HUES6 (cell line): ENCODE results near the gene KRTAP2-3.
"Not testable (repeated sequence)": the region's sequence is repeated elsewhere in the genome, so short reads cannot be mapped to it uniquely, and the experiment has no call there.

Source experiments
- H3K27ac ChIP-seq: 2 replicates; pipeline ENCODE4 v1.7.0; 2013; ENCODE audit warnings: low read depth, mild to moderate bottlenecking, low read length, inconsistent platforms
- H3K27me3 ChIP-seq: 2 replicates; pipeline ENCODE4 v1.6.1; 2013; ENCODE audit warnings: low read length; ENCODE audit not compliant: control insufficient read depth, insufficient read depth
- H3K36me3 ChIP-seq: 2 replicates; pipeline ENCODE4 v1.6.1; 2013; ENCODE audit warnings: low read length; ENCODE audit not compliant: control insufficient read depth, insufficient read depth
- H3K4me1 ChIP-seq: 2 replicates; pipeline ENCODE4 v1.6.1; 2013; ENCODE audit warnings: low read length; ENCODE audit not compliant: control insufficient read depth, insufficient read depth
- H3K4me3 ChIP-seq: 2 replicates; pipeline ENCODE4 v1.5.1; 2013; ENCODE audit warnings: low read depth, low read length
- H3K9ac ChIP-seq: one replicate; pipeline ENCODE4 v1.6.1; 2013; ENCODE audit warnings: mild to moderate bottlenecking, low read length
- H3K9me3 ChIP-seq: 2 replicates; pipeline ENCODE4 v1.6.1; 2013; ENCODE audit warnings: low read depth, low read length; ENCODE audit not compliant: control insufficient read depth, insufficient read depth

KRTAP2-3 gene

GRCh38 chr17:41096055-41096454, 36.1 kb upstream of the KRTAP2-3 start:
- Histone ChIP-seq H3K27ac (no peak overlapping the region), H3K27me3 (no peaks in the 10 kb centered on the region)

GRCh38 chr17:41088760-41089352, 28.9 kb upstream of the KRTAP2-3 start:
- not testable (repeated sequence) for H3K27ac ChIP-seq, H3K27me3 ChIP-seq, H3K9me3 ChIP-seq, H3K4me1 ChIP-seq, H3K9ac ChIP-seq, H3K36me3 ChIP-seq, H3K4me3 ChIP-seq

More at GRCh38 chr17:41096055-41096454, 36.1 kb upstream of the KRTAP2-3 start:
- Histone ChIP-seq H3K4me1 (no peaks in the 10 kb centered on the region), H3K9me3 (peaks cover 11% of the 10 kb centered on the region), H3K4me3 (no peak overlapping the region), H3K9ac (no peak overlapping the region), H3K36me3 (no peaks in the 10 kb centered on the region)

- H3K9ac ChIP-seq, result not testable (repeated sequence)
Measured at GRCh38 chr17:41084100-41084856, 24.4 kb upstream of the KRTAP2-3 start, which contains the start of gene KRTAP4-7. Gene KRTAP4-7 (plus strand): TSS chr17:41084150. CDS start chr17:41084207, 57 bp downstream.

GRCh38 chr17:41083427-41083826, 23.5 kb upstream of the KRTAP2-3 start:
- not testable (repeated sequence) for H3K4me1 ChIP-seq, H3K27me3 ChIP-seq, H3K9me3 ChIP-seq, H3K4me3 ChIP-seq, H3K36me3 ChIP-seq, H3K9ac ChIP-seq, H3K27ac ChIP-seq

More at GRCh38 chr17:41084100-41084856, 24.4 kb upstream of the KRTAP2-3 start, which contains the start of gene KRTAP4-7:
- H3K27me3 ChIP-seq, H3K27ac ChIP-seq, H3K9me3 ChIP-seq, H3K4me1 ChIP-seq, H3K36me3 ChIP-seq, H3K4me3 ChIP-seq: not testable (repeated sequence)

GRCh38 chr17:41082626-41083025, 22.7 kb upstream of the KRTAP2-3 start:
- H3K27me3 ChIP-seq, result no peaks in the 10 kb centered on the region
- no peak overlapping the region for H3K27ac ChIP-seq
- H3K9ac ChIP-seq, result no peak overlapping the region
- no peaks in the 10 kb centered on the region for H3K9me3 ChIP-seq
- H3K4me3 ChIP-seq, result no peak overlapping the region
- H3K4me1 ChIP-seq, result no peaks in the 10 kb centered on the region
- H3K36me3 ChIP-seq, result no peaks in the 10 kb centered on the region

- Histone ChIP-seq H3K4me1 (no peaks in the 10 kb centered on the region), H3K27me3 (no peaks in the 10 kb centered on the region), H3K4me3 (no peak overlapping the region), H3K36me3 (no peaks in the 10 kb centered on the region), H3K27ac (no peak overlapping the region), H3K9ac (no peak overlapping the region), H3K9me3 (no peaks in the 10 kb centered on the region)
Measured at GRCh38 chr17:41076788-41077187, 16.9 kb upstream of the KRTAP2-3 start.

GRCh38 chr17:41073676-41074075, 13.8 kb upstream of the KRTAP2-3 start:
- Histone ChIP-seq H3K27me3 (no peaks in the 10 kb centered on the region), H3K4me3 (no peak overlapping the region), H3K9me3 (no peaks in the 10 kb centered on the region), H3K27ac (no peak overlapping the region), H3K9ac (no peak overlapping the region), H3K4me1 (no peaks in the 10 kb centered on the region), H3K36me3 (no peaks in the 10 kb centered on the region)

GRCh38 chr17:41071606-41072360, 11.9 kb upstream of the KRTAP2-3 start:
- no peaks in the 10 kb centered on the region for H3K27me3 ChIP-seq
- H3K36me3 ChIP-seq, result no peaks in the 10 kb centered on the region
- H3K9ac ChIP-seq, result no peak overlapping the region
- no peak overlapping the region for H3K27ac ChIP-seq
- H3K9me3 ChIP-seq, result no peaks in the 10 kb centered on the region
- H3K4me3 ChIP-seq, result no peak overlapping the region
- H3K4me1 ChIP-seq, result no peaks in the 10 kb centered on the region

- no peaks in the 10 kb centered on the region for H3K9me3 ChIP-seq
- H3K27me3 ChIP-seq, result no peaks in the 10 kb centered on the region
- no peaks in the 10 kb centered on the region for H3K4me1 ChIP-seq
- H3K9ac ChIP-seq, result no peak overlapping the region
- no peaks in the 10 kb centered on the region for H3K36me3 ChIP-seq
- H3K4me3 ChIP-seq, result no peak overlapping the region
- H3K27ac ChIP-seq, result no peak overlapping the region
Measured at GRCh38 chr17:41069031-41069430, 9.1 kb upstream of the KRTAP2-3 start.

- Histone ChIP-seq H3K4me1 (no peaks in the 10 kb centered on the region), H3K27ac (no peak overlapping the region)
Measured at GRCh38 chr17:41067281-41067680, 7.4 kb upstream of the KRTAP2-3 start.

More at GRCh38 chr17:41067281-41067680, 7.4 kb upstream of the KRTAP2-3 start:
- no peaks in the 10 kb centered on the region for H3K27me3 ChIP-seq
- H3K9ac ChIP-seq, result no peak overlapping the region
- H3K9me3 ChIP-seq, result no peaks in the 10 kb centered on the region
- H3K36me3 ChIP-seq, result no peaks in the 10 kb centered on the region
- H3K4me3 ChIP-seq, result no peak overlapping the region
